Endothelial cell of umbilical vein (primary cell): ENCODE data around the gene ADAMTSL3. TPM values are rescaled to one million over a fixed set of nuclear protein-coding genes. Genes with fewer than 3 reads are reported as not detected.

ENCODE experiments used
- BruUV-seq: library from RNA; stranded (reverse); fragments of 400-500 nt; replicated peaks from 2 replicates; lab custom pipeline; 2021; lab: Mats Ljungman, UMichigan
- CTCF ChIA-PET: fragments of 300-600, 350-600 bp; sonication (Branson Sonifier 250); formaldehyde crosslinking; loops from one replicate; lab custom pipeline; 2021; ENCODE audit warnings: antibody characterized with exemption, inconsistent platforms; lab: Charles Lee
- POLR2A ChIA-PET: fragments of 300-600, 350-600 bp; sonication (Branson Sonifier 250); formaldehyde crosslinking; loops from one replicate; lab custom pipeline; 2021; ENCODE audit warnings: antibody characterized with exemption, inconsistent platforms; lab: Charles Lee
- DNase-seq: peaks from one replicate; pipeline ENCODE4 v3.0.0-alpha.2; 2011; ENCODE audit warnings: low read depth, low spot score
- FAIRE-seq: peaks from 2 replicates; lab custom pipeline; 2011; peaks lifted over from hg19 to GRCh38; lab: Jason Lieb, UNC
- H2AFZ ChIP-seq: 2 replicates; pipeline ENCODE4 v1.6.0; 2012; ENCODE audit warnings: low read depth, low read length, control low read depth, inconsistent platforms
- H3K27ac ChIP-seq: 2 replicates; pipeline ENCODE4 v1.5.1; 2011; ENCODE audit warnings: low read depth, mild to moderate bottlenecking, control low read depth, low read length, moderate library complexity; ENCODE audit not compliant: insufficient read depth
- H3K27me3 ChIP-seq, 2 experiments: 2 replicates each; pipeline versions ENCODE4 v1.6.0 to v1.6.1; 2011; ENCODE audit warnings: low read length in 2 of 2, mixed read lengths in 1 of 2; ENCODE audit not compliant: control insufficient read depth in 2 of 2, insufficient read depth in 2 of 2
- H3K36me3 ChIP-seq, 2 experiments: 2 replicates in 1 of 2; 3 replicates in 1 of 2; pipeline ENCODE4 v1.5.1; 2011; ENCODE audit warnings: low read length in 2 of 2, mild to moderate bottlenecking in 1 of 2, moderate library complexity in 1 of 2; ENCODE audit not compliant: control insufficient read depth in 2 of 2, insufficient read depth in 2 of 2; ENCODE audit errors: extremely low read depth in 1 of 2
- H3K4me1 ChIP-seq: 3 replicates; pipeline ENCODE4 v1.5.1; 2011; ENCODE audit warnings: mild to moderate bottlenecking, low read length; ENCODE audit not compliant: control insufficient read depth, insufficient read depth; ENCODE audit errors: extremely low read depth
- H3K4me2 ChIP-seq: 2 replicates; pipeline ENCODE4 v1.6.1; 2011; ENCODE audit warnings: low read length, control low read depth, mixed read lengths; ENCODE audit not compliant: insufficient read depth
- H3K4me3 ChIP-seq, 3 experiments: fragments of 200-600 bp in 1 of 3; sonication (generic), shearing (Covaris generic) in 1 of 3; replicated peaks in 1 of 3; 2 replicates each; pipeline ENCODE4 v1.5.1; 2011 to 2016; ENCODE audit warnings: control low read depth in 3 of 3, low read length in 3 of 3, mild to moderate bottlenecking in 2 of 3, inconsistent platforms in 1 of 3, low read depth in 1 of 3, moderate library complexity in 1 of 3; ENCODE audit not compliant: insufficient read depth in 1 of 3
- H3K79me2 ChIP-seq: 2 replicates; pipeline ENCODE4 v1.6.0; 2012; ENCODE audit warnings: low read length, inconsistent platforms; ENCODE audit not compliant: control insufficient read depth, insufficient read depth
- H3K9ac ChIP-seq: replicated peaks from 2 replicates; pipeline ENCODE3; 2011; ENCODE audit warnings: low read length, control low read depth; ENCODE audit not compliant: insufficient read depth; ENCODE audit errors: extremely low read depth
- H3K9me1 ChIP-seq: replicated peaks from 3 replicates; pipeline ENCODE4 v1.6.0; 2011; ENCODE audit warnings: mild to moderate bottlenecking, low read length; ENCODE audit not compliant: control insufficient read depth, insufficient read depth; ENCODE audit errors: extremely low read depth
- H3K9me3 ChIP-seq: replicated peaks from 2 replicates; pipeline ENCODE4 v1.5.1; 2012; ENCODE audit warnings: low read length, inconsistent platforms; ENCODE audit not compliant: control insufficient read depth, insufficient read depth
- H4K20me1 ChIP-seq: replicated peaks from 2 replicates; pipeline ENCODE3; 2011; ENCODE audit warnings: mild to moderate bottlenecking, low read length; ENCODE audit not compliant: control insufficient read depth, insufficient read depth; ENCODE audit errors: extremely low read depth
- EZH2 ChIP-seq: IDR thresholded peaks from 2 replicates; pipeline ENCODE4 v1.6.1; 2012; ENCODE audit warnings: borderline replicate concordance, low read depth, mild to moderate bottlenecking, moderate library complexity, low read length, inconsistent platforms; ENCODE audit not compliant: severe bottlenecking
- GATA2 ChIP-seq: IDR thresholded peaks from 2 replicates; pipeline ENCODE4 v1.7.0; 2011; ENCODE audit warnings: low read depth, mild to moderate bottlenecking, moderate library complexity, mixed read lengths, low read length; ENCODE audit not compliant: insufficient read length, insufficient read depth
- dilution Hi-C: fragments of 300-500 bp; cut with MboI; formaldehyde crosslinking; loops from one replicate; pipeline ENCODE4 v1.15.0; 2019; ENCODE audit warnings: low sequenced_read_pairs; ENCODE audit not compliant: extremely low pct_ligation_motif_present
- intact Hi-C: fragments of 100-400 bp; cut with micrococcal nuclease; formaldehyde crosslinking; loops from one replicate; pipeline ENCODE4 v1.10.0; 2022
- polyA plus RNA-seq, 4 experiments: library from polyadenylated mRNA; depleted of rRNA in 3 of 4; stranded (reverse) in 3 of 4; unstranded in 1 of 4; fragments of >200 nt; gene quantifications; 2 replicates each; pipeline versions ENCODE4 v1.2.1 to v1.2.3, GENCODE V29; 2011 to 2012; ENCODE audit warnings: missing spikeins in 1 of 4
- total RNA-seq: library from RNA; stranded (reverse); gene quantifications from 2 replicates; pipeline ENCODE4 v1.2.3, GENCODE V29; 2021
- TF ChIP-seq, protein P1 (sequence below): IDR thresholded peaks from 2 replicates; pipeline ENCODE4 v1.6.1; 2011; ENCODE audit not compliant: insufficient read depth, insufficient read length
- TF ChIP-seq, protein P2 (sequence below), 2 donors: IDR thresholded peaks; 1 replicate in 1 of 2; 2 replicates in 1 of 2; pipeline ENCODE4 v1.5.1; 2011; ENCODE audit warnings: low read length in 2 of 2, mild to moderate bottlenecking in 2 of 2, moderate library complexity in 2 of 2, control low read depth in 1 of 2, inconsistent platforms in 1 of 2, low read depth in 1 of 2; ENCODE audit not compliant: insufficient read depth in 1 of 2; ENCODE audit errors: extremely low read depth in 1 of 2

ADAMTSL3 gene
- total and polyA plus RNA-seq, 2 donors (not counting 3 experiments of a cell fraction or from before 2014, with no cell fraction given) = not detected

DNA sequence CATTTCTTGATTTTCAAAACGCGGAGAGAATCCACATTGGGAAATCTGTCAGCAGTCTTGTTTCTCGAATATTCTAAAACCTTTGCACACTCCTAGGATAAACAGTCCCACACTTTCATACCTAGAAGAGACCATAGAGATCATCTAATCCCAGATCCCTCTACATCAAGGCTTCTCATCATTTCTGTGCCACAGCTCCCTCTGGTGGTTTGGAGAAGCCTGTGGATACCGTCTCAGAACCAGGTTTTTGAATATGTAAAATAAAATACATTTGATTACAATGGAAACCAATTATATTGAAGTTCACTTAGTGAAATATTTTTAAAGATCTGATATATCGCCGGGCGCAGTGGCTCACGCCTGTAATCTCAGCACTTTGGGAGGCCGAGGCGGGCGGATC, 369.7 kb downstream of the ADAMTSL3 start:
- Histone ChIP-seq H3K27ac (no peak overlapping the region), H3K36me3 (no peaks in the 10 kb centered on the region), H2AFZ (no peak overlapping the region), H4K20me1 (no peaks in the 10 kb centered on the region), H3K4me3 (no peak overlapping the region), H3K79me2 (no peaks in the 10 kb centered on the region), H3K4me1 (no peaks in the 10 kb centered on the region), H3K9me3 (no peaks in the 10 kb centered on the region), H3K27me3 (no peaks in the 10 kb centered on the region), H3K4me2 (no peak overlapping the region), H3K9me1 (no peaks in the 10 kb centered on the region), H3K9ac (no peak overlapping the region)
- dilution Hi-C loops (no loop called here), intact Hi-C loops (loop anchor here (1.0 kb wide), 1 partner anchor 458 kb away; no protein-coding TSS in a partner anchor)
- ChIA-PET POLR2A (no interaction called here), CTCF (no interaction called here)
- FAIRE-seq (no peak), DNase-seq (no peak)
- no TSS peak for BruUV-seq
- TF ChIP-seq, protein P1, sequence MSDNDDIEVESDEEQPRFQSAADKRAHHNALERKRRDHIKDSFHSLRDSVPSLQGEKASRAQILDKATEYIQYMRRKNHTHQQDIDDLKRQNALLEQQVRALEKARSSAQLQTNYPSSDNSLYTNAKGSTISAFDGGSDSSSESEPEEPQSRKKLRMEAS = no peak
- TF ChIP-seq, protein P2, sequence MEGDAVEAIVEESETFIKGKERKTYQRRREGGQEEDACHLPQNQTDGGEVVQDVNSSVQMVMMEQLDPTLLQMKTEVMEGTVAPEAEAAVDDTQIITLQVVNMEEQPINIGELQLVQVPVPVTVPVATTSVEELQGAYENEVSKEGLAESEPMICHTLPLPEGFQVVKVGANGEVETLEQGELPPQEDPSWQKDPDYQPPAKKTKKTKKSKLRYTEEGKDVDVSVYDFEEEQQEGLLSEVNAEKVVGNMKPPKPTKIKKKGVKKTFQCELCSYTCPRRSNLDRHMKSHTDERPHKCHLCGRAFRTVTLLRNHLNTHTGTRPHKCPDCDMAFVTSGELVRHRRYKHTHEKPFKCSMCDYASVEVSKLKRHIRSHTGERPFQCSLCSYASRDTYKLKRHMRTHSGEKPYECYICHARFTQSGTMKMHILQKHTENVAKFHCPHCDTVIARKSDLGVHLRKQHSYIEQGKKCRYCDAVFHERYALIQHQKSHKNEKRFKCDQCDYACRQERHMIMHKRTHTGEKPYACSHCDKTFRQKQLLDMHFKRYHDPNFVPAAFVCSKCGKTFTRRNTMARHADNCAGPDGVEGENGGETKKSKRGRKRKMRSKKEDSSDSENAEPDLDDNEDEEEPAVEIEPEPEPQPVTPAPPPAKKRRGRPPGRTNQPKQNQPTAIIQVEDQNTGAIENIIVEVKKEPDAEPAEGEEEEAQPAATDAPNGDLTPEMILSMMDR (IDR thresholded peaks at IDR 0.05; ENCODE audit: extremely low read depth in 1 of 2, insufficient read depth in 1 of 2, low read depth in 1 of 2, low read length in 2 of 2) = peak; percentile 21 to 30

- no peaks in the 10 kb centered on the region for H3K27me3 ChIP-seq
- H3K9me3 ChIP-seq = no peaks in the 10 kb centered on the region
- no peaks in the 10 kb centered on the region for H3K4me1 ChIP-seq
- FAIRE-seq (no peak), DNase-seq (no peak)
- ChIA-PET POLR2A (no interaction called here), CTCF (no interaction called here)
- no peaks in the 10 kb centered on the region for H3K9me1 ChIP-seq
- H3K4me2 ChIP-seq = no peak overlapping the region
- TF ChIP-seq GATA2 (no peak), EZH2 (no peak)
- TF ChIP-seq, protein P1 = no peak
- BruUV-seq = no TSS peak
- intact Hi-C loops = loop anchor here (10.0 kb wide), 1 partner anchor 589 kb away; the partner anchor contains the start of gene SH3GL3
- no peak overlapping the region for H2AFZ ChIP-seq
- H3K79me2 ChIP-seq = no peaks in the 10 kb centered on the region
- H3K27ac ChIP-seq = no peak overlapping the region
- no peak overlapping the region for H3K9ac ChIP-seq
- no peaks in the 10 kb centered on the region for H4K20me1 ChIP-seq
- H3K36me3 ChIP-seq = no peaks in the 10 kb centered on the region
- no peak overlapping the region for H3K4me3 ChIP-seq
- dilution Hi-C loops = no loop called here
Measured at GRCh38 chr15:84033793-84034553, 380.1 kb downstream of the ADAMTSL3 start.
